ENCODE measurements around the gene OSTM1.
"Not testable (repeated sequence)": the region's sequence is repeated elsewhere in the genome, so short reads cannot be mapped to it uniquely, and the experiment has no call there.

Gene OSTM1

DNA sequence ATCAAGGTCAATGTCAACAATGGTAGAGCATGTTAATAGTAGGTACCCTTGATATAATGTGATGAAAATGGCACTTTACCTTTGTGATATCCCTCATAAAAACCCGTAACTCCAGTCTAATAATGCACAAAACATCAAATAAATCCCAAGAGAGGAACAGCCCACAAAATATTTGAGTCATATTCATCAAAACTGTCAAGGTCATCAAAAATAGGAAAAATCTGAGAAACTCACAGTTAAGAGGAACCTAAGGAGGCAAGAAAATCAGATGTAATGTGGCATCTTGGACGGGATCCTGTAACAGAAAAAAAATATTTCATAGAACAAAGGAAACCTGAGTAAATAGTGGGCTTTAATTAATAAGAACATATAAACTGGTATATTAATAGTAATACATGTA is 25.5 kb upstream of the OSTM1 start:
- no peak for DNase-seq

DNA sequence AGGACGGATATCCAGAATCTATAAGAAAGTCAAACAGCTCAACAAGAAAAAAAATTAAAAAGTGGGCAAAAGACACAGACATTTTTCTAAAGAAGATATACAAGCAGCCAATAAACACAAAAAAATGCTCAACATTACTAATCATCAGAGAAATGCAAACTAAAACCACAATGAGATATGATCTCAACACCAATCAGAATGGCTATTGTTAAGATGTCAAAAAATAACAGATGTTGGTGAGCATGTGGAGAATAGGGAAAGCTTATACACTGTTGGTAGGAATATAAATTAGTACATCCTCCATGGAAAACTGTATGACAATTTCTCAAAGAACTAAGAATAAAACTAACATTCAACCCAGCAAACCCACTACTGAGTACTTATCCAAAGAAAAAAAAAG is 23.3 kb upstream of the OSTM1 start:
- DNase-seq: no peak

DNA sequence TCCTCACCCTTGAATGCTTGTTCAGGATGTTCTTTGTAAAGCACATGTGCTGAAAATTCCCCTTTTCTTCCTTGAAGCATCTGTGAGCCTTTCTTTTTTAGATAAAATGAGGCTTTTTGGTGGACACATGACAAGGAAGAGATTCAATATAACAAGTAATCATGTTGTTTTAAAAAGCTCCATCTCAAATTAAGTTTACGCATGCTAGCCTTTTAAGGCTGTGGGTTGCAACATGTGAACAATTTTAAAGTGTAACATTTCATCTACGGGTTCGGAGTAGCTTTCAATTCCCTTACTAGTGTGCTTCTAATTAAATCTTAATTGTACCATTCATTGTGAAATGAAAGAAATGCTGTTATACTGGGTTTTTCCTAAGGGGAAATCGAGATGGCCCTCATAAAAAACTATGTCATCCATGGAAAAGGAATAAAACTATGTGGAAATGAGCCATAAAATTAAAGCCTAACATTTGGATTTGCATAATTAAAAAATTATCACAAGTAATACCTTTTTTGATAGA is 19.3 kb upstream of the OSTM1 start:
- DNase-seq: no peak

DNA sequence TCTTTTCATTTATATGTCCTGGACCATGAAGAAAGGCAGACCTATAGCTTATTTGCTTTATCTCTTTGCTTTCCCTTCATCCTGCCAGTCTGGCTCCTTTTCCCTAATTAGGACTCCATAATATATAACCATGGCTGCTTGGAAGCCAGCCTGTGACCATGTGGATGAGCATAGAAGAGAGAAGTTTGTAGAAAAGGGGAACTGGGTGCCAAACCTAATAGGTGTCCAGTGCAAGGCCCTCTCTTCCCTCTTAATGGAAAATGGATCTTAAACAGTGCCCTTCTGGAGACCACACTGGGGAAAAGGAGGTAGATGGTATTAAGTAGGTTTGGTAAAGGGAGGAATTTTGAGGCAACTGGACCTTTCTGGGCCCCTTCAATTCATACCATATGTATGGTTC is 16.7 kb upstream of the OSTM1 start:
- DNase-seq: no peak

DNA sequence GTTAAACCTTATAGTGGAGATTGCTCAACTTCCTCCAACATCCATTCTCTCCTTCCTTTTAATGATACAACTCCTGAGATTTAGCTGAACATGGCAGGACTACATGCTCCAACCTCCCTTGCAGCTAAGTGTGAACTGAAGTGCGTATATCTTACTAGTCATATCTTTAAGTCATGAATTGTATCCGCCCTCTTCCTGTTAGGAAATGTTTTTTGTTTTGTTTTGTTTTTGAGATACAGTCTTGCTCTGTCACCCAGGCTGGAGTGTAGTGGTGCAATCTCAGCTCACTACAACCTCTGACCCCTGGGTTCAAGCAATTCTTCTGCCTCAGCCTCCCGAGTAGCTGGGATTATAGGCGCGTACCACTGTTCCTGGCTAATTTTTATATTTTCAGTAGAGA is 8.8 kb upstream of the OSTM1 start:
- no peak for DNase-seq

DNA sequence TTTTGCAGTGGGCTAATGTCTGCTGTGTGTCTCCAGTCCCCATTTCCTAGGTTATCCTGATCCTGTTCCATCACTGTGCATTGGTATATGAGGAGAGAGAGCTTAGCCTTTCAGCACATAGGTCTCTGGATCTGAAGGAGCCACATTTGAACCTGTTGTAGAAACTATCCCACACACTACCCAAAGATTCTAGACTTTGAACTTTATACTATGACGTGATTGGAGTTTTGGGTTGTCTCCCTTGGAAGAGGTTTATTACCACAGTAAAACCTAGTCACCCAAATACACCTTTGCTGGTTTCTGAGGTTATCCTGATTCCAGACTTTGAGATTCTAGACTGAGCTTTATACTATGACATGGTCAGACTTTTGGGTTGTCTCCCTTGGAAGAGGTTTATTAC is 8.0 kb upstream of the OSTM1 start:
- no peak for DNase-seq

DNA sequence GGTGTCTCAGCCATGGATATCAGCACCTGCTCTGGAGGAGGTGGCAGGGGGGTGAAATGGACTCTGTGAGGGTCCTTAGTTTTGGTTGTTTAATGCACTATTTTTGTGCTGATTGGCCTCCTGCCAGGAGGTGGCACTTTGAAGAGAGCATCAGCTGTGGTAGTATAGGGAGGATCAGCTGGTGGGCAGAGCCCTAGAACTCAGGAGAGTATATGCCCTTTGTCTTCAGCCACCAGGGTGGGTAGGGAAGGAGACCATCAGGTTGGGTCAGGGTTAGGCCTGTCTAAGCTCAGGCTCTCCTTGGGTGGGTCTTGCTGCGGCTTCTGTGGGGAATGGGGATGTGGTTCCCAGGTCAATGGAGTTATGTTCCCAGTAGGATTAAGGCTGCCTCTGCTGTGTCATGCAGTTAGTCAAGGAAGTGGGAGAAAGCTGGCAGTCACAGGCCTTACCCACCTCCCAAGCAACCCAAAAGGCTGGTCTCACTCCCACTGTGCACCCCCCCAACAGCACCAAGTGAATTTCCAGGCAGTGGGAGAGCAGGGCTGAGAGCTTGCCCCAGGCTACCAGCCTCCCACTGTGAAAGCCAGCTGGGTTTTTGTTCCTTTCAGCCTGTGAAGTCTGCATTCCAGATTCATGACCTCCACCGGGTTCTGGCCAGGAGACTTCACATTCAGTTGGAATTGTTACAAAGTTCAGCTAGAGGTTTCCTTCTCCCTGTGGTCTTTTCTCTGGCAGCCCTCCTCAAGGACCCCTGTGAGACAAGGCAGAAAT is 5.7 kb upstream of the OSTM1 start:
- DNase-seq: no peak

DNA sequence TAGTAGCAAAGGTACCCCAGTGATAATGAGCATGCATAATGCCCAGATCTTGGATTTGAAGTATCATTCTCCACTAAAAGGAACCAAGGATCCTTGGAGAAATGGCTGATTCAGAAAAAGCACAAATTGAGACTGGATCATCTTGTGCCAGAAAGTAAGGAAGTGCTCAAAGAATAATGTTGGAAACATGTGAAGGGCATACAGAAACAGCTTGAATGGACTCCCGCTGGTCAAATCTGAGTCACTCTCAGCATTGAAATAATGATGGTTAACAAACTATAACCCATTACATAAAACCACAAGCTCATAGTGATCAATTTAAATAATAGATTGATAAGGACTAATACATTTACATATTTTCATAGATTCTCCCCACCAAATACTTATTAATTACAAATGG is 3.6 kb upstream of the OSTM1 start:
- no peak for DNase-seq

DNA sequence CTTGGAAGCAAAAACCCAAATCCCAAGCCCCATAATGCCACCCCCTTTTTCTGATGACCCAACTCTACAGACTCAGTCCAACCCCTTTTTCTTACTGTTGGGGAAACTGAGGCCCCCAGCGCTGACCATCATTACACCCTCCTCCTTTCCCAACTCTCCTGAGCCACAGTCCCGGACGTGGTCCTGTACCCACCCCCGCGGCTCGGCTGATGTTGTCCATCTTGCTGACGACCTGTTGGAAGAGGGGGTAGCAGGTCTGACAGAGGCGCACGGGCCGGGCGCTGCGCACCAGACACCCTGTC is 533 bp downstream of the OSTM1 start:
- DNase-seq: peak; percentile 36

DNA sequence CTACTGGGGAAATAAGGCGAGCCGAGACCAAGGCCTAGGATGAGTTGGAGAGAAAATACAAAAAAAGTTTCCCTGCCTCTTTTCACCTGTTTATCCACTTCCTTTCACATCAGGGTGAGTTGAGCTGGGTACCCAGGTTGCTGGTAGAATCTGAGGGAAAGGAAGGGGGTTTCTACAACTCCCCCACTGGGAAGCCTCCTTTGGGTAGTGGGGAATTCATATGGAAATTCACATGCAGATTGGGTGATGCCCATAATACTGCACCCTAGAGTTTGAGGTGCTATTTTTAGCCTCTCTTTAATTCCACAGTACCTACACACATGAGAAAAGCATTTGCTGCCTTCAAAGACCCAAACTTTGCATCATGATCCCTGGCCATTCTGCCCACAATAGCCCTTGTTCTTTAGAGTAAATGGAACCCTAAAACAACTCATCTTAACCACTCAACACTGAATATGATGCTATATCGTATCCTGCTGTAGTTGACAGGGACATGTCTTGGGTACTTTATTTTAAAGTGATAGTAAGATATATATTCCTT is 2.7 kb downstream of the OSTM1 start:
- DNase-seq: no peak

DNA sequence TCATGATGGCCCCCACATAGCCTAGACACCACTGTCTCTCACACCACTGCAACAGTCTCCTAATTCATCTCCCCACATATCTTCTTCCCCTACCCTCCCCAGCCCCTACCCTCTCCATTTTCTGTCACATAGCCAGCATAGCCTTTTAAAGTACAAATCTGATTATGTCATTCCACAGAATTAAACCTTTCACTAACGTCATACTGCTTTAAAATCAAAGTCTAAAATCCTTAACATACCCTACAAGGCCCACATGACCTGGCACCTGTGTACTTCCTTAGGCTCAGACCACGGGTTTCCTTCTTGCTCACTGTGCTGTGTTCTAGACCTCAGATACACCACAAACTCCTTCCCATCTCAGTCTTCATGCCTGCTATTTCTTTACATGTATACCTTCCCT is 5.9 kb downstream of the OSTM1 start:
- DNase-seq: no peak

DNA sequence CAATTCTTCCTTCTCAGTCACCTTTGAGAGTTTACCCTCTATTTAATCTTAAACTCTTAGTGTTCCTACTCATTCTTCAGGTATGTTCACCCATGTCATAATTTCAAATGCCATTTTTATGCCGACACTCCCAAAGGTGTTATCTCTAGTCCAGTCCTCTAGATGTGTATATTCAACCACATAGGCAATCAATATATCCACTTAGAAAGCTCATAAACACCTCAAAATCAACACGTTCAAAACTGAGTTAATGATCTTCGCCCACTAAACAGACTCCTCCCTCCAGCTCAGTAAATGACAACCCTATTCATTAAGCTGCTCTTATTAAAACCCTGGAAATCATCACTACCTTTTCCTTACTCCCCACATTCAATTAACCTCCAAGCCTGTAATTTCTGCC is 6.4 kb downstream of the OSTM1 start:
- no peak for DNase-seq

DNA sequence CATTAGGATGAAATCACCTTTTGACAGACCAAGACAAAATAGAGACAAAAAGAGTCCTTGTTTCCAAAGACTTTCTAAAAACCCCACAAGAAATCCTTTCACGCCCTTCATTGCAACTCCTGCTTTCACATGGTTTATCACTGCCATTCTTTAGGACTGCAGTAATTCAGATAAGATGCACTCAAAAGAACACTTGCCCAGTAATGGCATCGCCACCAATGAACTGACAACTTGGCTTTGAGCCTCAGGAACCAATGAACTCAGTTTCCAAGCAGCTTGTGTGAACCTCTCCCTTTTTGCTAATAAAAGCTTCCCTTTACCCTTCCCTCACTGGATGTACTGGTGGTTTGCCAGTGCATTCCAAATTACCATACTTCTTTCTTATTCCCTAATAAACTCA is 21.8 kb downstream of the OSTM1 start:
- DNase-seq: no peak

DNA sequence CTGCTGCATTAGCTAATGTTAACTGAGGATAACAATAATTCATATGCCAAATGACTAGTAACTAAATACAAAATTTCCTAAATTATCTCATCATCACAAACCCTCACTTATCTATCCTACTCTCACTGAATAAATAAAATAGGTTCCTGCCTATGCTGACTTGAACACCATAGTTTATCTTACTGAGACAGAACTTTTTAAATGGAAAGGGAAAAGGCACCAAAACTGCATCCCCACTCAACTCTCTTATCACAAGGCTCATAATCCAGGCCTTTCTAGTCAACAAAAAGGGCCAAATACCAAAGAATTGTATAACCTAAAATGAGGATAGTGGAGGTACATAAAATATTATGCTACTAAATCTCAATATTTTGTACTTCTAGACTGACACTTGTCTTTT is 23.1 kb downstream of the OSTM1 start:
- no peak for DNase-seq

DNA sequence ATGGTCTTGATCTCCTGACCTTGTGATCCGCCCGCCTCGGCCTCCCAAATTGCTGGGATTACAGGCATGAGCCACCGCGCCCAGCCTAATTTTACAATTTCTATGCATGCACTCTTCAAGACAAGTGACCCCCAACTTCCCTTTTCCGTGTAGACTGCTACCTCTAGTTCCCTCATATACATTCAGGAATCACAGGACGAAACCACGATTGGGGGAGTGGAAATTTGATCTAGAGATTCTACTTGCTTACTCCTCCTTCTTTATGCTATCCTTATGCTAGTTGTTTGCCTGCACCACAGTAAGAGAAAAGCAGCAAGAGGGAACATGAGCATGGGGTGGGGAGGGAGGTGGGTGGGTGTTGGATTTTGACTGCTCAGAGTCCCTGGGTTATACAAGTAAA is 34.9 kb downstream of the OSTM1 start:
- DNase-seq: no peak

DNA sequence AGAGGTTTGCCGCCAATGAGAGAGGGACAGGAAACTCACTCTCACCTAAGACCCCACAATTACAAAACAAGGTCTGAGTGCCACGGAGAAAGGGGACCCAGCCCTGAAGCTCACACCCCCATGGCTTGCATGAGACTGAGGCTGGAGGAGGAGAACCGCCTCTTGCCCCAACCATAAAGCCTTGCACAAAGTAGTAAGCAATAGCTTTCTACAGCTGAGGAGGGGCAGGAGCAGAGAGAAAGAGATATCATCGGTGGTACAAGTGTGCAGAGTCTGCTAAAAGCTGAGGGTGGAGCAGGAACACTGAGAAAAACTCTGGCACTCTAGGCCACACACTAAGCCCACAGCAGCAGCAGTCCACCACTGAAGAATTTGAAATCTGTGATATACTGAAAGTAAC is 37.7 kb downstream of the OSTM1 start:
- DNase-seq: no peak

DNA sequence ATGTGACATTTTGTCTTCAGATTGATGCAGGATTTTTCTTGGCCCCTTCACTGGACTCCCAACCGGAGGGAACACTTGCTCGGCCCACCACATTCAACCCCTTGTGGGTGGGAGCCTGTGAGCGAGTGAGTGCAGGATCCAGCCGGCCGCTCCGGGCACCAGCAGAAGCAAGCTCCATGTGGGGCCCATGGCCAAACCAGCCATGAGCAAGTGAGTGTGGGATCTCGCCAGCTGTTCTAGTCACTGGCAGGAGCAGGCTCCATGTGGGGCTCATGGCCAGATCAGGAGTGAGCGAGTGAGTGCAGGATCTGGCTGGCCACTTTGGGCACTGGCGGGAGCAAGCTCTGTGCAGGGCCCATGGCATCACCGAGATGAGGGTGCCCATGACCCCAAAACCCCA is 42.6 kb downstream of the OSTM1 start:
- DNase-seq: no peak

DNA sequence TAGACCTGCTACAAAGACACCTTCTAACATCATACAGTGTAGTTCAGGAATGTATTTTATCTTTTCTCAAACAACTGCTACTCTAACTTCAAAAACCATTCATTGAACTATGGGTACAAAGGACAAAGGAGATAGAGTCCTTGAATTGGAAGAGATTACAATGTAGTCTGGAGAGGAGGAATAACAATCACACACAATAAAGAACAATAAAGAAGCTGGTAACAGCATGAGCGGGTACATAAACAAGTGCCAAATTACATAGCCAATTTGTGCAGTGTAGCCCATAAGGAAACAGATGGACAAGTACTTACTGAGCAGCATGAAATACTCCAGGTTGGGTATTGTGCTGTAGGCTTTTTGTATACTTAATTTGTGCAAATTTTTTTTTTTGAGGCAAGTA is 44.3 kb downstream of the OSTM1 start:
- no peak for DNase-seq

DNA sequence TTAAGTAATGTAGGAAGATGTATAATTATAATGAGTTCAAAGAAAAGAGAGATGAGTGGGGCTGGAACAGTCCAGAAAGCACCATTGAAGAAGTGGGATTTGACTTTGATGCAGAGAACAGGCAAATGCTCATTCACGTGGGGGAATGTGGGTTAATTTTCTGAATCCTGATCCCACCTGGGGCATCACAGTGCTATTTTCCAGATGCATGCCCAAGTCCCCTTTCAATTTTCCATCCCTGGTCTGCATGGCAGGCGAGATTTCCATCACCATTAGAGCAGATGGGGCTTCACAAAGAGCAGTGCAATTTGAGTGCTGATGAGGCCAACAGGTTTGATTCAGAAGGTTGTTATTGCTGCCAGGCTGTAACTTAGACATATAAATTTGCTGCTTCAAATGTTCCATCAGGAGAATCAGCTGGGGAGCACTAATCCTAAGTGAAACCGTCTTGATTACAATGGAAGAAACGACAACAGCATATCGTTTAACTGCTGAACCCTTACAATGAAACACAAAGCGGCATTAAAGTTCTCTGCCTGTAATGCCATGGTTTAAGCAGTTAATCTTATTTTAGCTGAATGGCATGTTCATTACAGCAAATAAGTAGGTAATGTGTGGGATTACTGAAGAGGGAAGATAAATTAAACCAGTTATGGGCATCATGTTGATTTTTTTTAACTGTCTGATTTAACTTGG is 45.2 kb downstream of the OSTM1 start:
- no peak for DNase-seq

DNA sequence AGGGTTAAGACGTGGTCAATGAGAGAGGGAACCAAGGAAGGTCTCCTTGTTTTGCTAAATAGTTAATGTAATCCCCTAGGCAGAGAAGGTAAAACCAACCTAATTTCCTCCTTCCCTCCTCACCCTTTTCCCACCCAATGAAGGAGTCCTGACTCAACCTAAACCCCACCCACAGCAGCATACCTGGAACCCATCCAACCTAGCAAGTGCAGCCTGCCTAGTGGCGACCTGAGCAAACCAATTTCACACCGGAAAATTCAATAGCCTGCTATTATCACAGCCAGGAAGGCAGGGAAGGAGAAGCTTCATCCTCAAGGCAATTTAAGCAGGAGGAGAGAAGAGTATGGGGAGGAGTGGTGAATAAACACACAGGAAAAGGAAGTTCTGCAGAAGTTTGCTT is 46.9 kb downstream of the OSTM1 start:
- no peak for DNase-seq

DNA sequence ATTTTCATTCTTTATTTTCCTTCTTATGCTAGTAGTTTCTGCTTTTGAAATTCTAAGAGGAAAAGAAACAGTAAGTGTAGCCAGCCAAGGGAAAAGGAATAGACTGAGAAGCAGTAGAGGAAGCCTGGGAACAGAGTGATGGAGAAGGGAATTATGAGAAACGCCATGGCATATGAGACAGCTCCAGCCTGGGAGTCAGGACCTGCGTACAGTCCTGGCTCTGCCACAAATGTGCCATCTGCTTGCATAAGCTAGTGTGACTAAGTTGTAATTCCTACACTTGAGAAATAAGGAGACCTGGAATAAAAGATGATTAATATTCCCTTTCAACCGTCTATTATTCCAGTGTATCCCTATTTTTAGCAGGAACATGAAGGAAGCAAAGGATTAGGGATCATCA is 47.5 kb downstream of the OSTM1 start:
- no peak for DNase-seq

DNA sequence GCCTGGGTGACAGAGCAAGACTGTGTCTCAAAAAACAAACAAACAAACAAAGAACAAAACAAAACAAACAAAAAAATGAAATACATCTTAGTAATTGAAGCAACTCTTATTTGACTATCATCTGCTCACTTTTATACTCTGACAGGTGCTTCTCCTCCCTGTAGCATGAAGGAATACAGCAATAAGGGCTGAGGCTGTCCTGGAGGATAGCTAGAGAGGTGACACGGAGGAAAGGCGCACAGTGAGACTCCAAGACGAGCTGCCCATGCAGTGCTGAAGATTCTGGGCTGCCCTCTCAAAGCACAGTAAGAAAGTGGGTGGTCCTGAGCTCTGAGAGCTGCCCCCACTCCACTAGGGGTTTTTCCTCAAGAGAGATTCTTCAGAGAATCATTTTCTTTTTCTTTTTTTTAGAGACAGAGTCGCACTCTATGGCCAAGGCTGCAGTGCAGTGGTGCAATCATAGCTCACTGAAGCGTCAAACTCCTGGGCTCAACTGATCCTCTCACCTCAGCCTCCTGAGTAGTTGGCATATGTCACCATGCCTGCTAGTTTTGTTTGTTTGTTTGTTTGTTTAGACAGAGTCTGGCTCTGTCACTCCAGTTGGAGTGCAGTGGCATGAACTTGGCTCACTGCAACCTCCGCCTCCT is 50.0 kb downstream of the OSTM1 start:
- DNase-seq: no peak

DNA sequence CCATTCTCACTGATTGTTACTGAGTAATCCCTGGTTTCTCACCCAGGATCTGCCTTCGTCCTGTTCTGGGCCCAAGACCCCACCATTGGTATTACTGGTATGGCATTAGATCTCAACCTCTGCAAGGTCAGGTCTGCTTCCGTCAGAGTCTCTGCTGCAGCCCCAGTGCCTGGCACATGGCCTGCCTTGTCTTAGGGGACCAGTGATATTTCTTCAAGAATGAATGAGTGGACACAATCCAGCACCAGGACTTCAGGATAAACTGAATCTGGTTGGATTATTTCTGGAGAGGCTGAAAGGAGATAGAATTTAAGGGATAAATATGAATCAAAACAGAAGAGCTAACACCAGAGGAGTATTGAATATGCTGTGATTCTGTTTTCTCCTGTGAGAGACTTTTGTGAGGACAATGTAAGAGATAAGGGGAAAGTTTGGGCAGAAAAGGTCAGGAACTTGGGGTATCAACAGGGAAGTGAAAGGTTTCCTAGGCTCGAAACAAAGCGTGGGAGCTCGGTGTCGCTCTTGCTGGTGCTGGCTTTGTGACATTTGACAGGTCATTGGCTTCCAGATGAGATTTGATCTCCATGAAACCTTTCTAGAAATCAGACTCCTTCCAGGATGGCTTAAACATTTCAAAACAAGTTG is 53.9 kb downstream of the OSTM1 start:
- no peak for DNase-seq

DNA sequence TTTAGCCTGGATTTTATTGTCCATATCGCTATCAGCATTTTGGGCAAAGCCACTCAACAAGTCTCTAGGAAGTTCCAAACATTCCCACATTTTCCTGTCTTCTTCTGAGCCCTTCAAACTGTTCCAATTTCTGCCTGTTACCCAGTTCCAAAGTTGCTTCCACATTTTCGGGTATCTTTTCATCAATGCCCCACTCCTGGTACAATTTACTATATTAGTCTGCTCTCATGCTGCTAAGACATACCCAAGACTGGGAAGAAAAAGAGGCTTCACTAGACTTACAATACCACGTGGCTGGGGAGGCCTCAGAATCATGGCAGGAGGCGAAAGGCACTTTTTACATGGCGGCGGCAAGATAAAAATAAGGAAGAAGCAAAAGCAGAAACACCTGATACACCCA is 58.3 kb downstream of the OSTM1 start:
- DNase-seq: not testable (repeated sequence)

Measured in RPMI8226 (cell line).